ENCODE data around the gene SLX9.

The SLX9 gene

GRCh38 chr21:44943686-44944550, 4.1 kb downstream of the SLX9 start:
- in situ Hi-C loops (cut with MboI; ENCODE audit: low sequenced_read_pairs) = no loop called here

DNA sequence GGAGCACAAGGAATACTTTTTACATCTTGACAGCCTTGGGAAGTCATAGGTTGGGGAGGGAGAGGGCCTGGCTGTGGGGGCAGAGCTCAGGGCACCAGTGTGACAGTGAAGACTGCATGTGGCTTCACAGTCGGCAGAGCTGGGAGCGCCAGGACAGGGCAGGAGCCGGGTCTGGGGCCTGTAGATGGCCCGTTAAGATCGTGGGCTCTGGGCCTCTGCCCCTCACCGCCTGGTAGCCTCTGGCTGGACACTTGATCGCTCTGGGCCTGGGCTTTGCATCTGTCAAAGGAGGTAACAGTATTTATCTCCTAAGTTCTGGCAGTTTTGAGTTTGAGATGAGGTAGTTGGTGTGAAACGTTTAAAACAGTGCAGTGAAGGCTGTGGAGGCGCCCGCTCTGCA, 4.8 kb downstream of the SLX9 start:
- in situ Hi-C loops (cut with MboI; ENCODE audit: low sequenced_read_pairs) = no loop called here

GRCh38 chr21:44946254-44947041, 6.6 kb downstream of the SLX9 start:
- in situ Hi-C loops (cut with MboI; ENCODE audit: low sequenced_read_pairs) = no loop called here

DNA sequence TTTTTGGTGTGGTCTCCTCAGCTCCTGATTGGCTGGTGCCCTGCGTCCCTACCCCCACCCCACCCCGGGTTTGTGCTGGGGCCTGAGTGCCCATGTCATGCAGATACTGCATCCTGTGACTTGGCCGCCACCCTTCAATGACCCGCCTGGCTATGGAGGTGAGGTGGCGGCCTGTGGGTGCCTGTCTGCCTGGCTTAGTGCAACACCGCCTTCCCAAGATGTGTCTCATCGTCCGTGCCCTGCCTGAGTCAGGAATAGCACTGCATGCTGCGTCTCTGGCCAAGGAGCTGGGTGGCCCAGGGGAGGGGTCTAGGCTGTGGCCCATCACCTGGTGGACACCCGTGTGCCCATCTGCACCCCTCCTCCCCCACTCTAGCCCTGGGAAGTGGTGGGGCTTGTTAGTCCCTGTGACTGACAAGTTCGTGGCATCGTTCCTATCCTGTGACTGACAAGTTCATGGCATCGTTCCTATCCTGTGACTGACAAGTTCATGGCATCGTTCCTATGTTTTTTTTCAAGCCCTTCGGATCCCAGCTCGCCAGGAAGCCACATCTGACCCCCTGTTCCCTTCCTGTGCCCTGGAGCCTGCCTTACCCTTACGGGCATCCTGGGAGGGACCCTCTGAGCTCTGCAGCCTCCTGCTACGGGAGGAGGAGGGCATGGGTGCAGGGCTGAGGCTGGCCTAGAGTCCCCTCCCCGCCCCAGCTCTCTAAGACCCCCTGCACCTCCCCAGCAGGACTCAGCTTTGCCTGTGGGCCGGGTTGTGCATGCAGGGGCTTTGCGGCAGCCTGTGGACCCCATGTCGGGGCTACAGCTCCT, 7.5 kb downstream of the SLX9 start:
- in situ Hi-C loops (cut with MboI; ENCODE audit: low sequenced_read_pairs) = no loop called here

DNA sequence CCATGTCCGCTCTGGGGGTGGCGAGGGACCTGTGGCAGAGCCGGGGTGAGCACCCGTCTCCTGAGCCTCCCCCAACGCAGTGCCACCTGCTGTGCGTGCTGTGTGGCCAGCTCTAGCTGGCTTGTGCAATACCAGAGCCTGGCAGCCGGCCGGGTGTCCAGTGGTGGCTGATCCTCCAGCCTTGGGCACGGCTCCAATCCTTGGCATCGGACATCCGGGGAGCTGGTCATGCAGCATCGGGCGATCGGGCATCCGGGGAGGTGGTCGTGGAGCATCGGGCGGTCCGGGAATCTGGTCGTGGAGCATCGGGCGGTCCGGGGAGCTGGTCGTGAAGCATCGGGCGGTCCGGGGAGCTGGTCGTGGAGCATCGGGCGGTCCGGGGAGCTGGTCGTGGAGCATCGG, 8.1 kb downstream of the SLX9 start:
- in situ Hi-C loops (cut with MboI; ENCODE audit: low sequenced_read_pairs) = no loop called here

GRCh38 chr21:44948426-44949120, 8.7 kb downstream of the SLX9 start:
- in situ Hi-C loops (cut with MboI; ENCODE audit: low sequenced_read_pairs) = no loop called here

DNA sequence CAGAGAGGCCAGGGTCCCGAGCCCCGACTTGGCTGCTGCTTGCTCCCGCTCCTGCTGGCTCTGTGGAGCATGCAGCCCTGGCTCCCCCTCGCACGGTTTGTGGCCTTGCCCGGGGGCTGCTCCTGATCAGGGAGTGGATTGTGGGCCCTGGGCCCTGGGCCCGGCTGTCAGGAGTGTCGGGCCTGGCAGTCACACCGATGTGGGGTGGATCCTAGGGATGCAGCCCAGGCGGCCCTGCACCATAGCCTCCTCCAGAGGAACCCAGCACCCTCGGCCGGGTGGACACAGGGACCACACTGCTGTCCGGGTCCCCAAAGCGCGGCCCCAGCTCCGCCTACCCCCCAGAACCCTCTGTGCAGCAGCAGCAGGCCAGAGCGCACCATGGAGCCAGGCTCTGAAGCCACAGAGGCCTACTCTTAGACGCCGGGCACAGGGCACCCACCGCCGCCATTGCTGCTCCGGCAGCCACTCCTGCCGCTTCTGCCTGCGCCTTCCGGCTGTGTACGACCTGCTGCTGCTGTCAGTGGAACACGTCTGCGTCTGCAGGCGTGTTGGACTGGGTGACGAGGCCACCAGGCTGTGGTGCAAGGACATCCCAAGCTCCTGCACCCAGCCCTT, 9.4 kb downstream of the SLX9 start:
- in situ Hi-C loops (cut with MboI; ENCODE audit: low sequenced_read_pairs) = no loop called here

- in situ Hi-C loops (cut with MboI; ENCODE audit: low sequenced_read_pairs) = no loop called here
These were observed 10.0 kb downstream of the SLX9 start for GRCh38 chr21:44949779-44950198.

DNA sequence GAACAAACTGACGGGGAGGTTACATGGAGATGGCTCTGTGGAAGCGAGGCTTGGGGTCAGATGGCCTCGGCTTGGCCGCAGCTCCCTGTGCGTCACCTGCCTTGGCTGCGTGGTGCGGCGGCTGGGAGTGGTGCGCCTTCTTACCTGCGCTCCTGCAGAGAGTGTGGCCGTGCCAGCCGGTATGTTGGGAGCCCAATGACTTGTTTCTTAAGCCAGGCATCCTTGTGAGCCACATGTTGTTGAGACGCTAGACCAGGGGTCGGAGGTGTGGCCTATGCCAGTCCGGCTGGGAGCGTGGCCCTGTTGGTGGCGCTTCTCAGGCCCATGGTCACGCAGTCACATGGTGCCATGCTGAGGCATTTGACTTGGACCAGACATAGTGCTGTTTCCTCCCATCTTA, 10.5 kb downstream of the SLX9 start:
- in situ Hi-C loops (cut with MboI; ENCODE audit: low sequenced_read_pairs) = no loop called here

GRCh38 chr21:44951186-44951915, 11.5 kb downstream of the SLX9 start:
- in situ Hi-C loops (cut with MboI; ENCODE audit: low sequenced_read_pairs) = no loop called here

GRCh38 chr21:44952116-44952928, 12.5 kb downstream of the SLX9 start:
- in situ Hi-C loops (cut with MboI; ENCODE audit: low sequenced_read_pairs) = no loop called here

GRCh38 chr21:44952929-44953627, 13.2 kb downstream of the SLX9 start:
- in situ Hi-C loops (cut with MboI; ENCODE audit: low sequenced_read_pairs) = no loop called here

- in situ Hi-C loops (cut with MboI; ENCODE audit: low sequenced_read_pairs) = no loop called here
These were observed 13.8 kb downstream of the SLX9 start for GRCh38 chr21:44953628-44954021.

- in situ Hi-C loops (cut with MboI; ENCODE audit: low sequenced_read_pairs) = no loop called here
These were observed 14.5 kb downstream of the SLX9 start for GRCh38 chr21:44954281-44954771.

DNA sequence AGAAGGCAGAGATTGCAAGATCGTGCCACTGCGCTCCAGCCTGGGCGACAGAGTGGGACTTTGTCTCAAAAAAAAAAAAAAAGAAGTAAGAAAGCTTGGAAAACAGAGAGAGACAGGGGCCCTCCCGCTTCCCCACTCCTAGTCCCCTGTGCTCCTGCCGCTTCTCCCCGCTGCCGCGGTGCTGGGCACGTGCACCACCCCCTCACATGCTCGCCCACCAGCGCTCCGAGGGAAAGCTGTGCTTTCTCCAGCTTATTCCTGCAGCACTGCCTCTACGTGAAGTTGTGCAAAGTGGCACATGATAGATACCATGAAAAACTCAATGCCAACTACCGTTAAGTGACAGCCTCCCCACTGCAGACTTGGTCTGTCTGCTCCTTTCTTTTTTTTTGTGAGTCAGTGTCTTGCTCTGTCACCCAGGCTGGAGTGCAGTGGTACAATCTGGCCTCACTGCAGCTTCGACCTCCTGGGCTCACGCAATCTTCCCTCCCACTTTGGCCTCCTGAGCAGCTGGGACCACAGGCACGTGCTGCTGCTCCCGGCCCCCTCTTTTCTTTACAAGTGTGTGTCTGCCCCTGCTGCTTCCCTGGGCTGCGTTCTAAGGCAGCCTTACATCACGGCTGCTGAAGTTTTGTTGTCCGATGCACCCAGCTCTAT, 15.4 kb downstream of the SLX9 start:
- in situ Hi-C loops (cut with MboI; ENCODE audit: low sequenced_read_pairs) = no loop called here

DNA sequence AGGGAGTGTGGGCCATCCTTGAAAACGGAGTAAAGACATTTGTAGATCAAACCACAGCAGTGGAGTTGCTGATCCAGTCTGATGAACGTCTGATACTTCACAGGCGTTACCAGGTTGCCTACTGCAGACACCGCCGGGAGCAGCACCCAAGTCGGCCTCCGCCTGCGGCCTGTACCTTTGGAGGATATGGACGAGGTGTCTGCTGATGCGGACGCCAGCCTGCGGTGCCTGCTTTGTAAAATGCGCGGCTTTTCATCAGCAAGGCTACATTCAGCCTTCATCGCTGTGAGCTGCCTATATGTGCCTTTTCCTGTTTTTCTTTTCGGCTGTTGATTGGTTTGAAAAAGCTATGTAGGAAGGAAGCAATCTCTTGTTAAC, 16.0 kb downstream of the SLX9 start:
- in situ Hi-C loops (cut with MboI; ENCODE audit: low sequenced_read_pairs) = no loop called here

DNA sequence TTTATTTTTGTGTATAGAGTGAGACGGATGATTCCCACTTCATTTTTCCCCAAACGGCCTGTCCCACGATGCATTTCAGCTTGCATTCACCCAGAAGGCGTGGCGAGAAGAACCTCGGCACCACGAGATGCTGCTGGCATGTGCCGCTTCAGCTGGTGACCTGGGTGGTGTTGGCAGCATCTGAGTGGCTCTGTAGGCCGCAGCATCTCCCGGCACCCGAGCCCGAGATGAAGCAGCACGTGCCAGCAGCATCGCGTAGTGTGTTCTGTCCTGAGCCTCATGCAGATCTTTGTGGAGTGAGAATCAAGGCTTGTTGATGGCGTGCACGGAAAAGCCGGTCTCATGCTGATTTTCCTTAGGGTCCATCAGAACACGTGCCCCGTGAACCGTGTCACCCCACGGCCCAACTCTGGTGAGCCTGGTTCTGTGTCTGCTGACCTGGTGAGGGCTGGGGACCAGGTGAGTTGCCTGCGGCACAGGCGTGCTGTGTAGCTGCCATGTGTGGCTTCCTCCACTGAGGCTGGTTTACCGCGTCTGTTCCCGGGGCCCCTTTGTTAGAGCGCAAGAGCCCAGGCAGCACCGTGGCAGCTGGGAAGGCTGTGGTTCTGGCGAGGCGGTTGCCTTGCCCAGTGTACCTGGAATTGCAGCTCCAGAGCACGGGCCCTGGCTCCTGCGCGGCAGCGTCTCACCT, 16.7 kb downstream of the SLX9 start:
- in situ Hi-C loops (cut with MboI; ENCODE audit: low sequenced_read_pairs) = no loop called here

Measured in hTERT RPE-1 (cell line).